IMR-90 (cell line): ENCODE data around the gene JMJD1C. TPM values are rescaled to one million over a fixed set of nuclear protein-coding genes. Genes with fewer than 3 reads are reported as not detected.

Source experiments
- ATAC-seq: fragments of 200-7000 bp; cut with Tn5 transposase; 2 replicates; pipeline ENCODE4 v1.9.1; 2020; ENCODE audit warnings: low read depth, mild to moderate bottlenecking, moderate library complexity
- BruUV-seq: library from RNA; stranded (reverse); fragments of 400-500 nt; replicated peaks from 2 replicates; lab custom pipeline; 2021; lab: Mats Ljungman, UMichigan
- CTCF ChIA-PET: fragments of 300-600 bp; formaldehyde crosslinking; extraction: SDS; loops from one replicate; lab custom pipeline; 2021; ENCODE audit warnings: antibody characterized with exemption; lab: Yijun Ruan, JAX
- POLR2A ChIA-PET: fragments of 300-600 bp; sonication (Branson Sonifier 250); formaldehyde crosslinking; loops from one replicate; lab custom pipeline; 2022; ENCODE audit warnings: antibody characterized with exemption; ENCODE audit not compliant: unreplicated experiment; lab: Charles Lee
- DNase-seq: peaks from one replicate; pipeline ENCODE4 v3.0.0; 2013
- H2AFZ ChIP-seq: replicated peaks from 2 replicates; pipeline ENCODE3; 2013; ENCODE audit warnings: low read length, mild to moderate bottlenecking; ENCODE audit not compliant: poor library complexity
- H2AK5ac ChIP-seq: 2 replicates; pipeline ENCODE4 v1.6.1; 2013; ENCODE audit warnings: low read depth, low read length, inconsistent platforms
- H2AK9ac ChIP-seq: replicated peaks from 2 replicates; pipeline ENCODE3; 2013; ENCODE audit warnings: mild to moderate bottlenecking, low read depth, low read length, moderate library complexity; ENCODE audit not compliant: poor library complexity
- H2BK120ac ChIP-seq: 2 replicates; pipeline ENCODE4 v1.6.1; 2013; ENCODE audit warnings: low read depth, low read length, inconsistent platforms
- H2BK15ac ChIP-seq: 3 replicates; pipeline ENCODE4 v1.6.1; 2013; ENCODE audit warnings: low read depth, low read length, inconsistent platforms
- H2BK20ac ChIP-seq: 2 replicates; pipeline ENCODE4 v1.6.1; 2013; ENCODE audit warnings: low read depth, mild to moderate bottlenecking, inconsistent platforms, low read length, moderate library complexity
- H2BK5ac ChIP-seq: 2 replicates; pipeline ENCODE4 v1.6.1; 2013; ENCODE audit warnings: mild to moderate bottlenecking, low read depth, low read length, inconsistent platforms; ENCODE audit not compliant: poor library complexity, severe bottlenecking
- H3K14ac ChIP-seq: replicated peaks from 2 replicates; pipeline ENCODE4 v1.6.1; 2013; ENCODE audit warnings: low read depth, low read length, inconsistent platforms
- H3K18ac ChIP-seq: 2 replicates; pipeline ENCODE4 v1.6.1; 2013; ENCODE audit warnings: low read depth, low read length, control low read depth
- H3K23ac ChIP-seq: 2 replicates; pipeline ENCODE4 v1.6.1; 2013; ENCODE audit warnings: low read depth, low read length, inconsistent platforms
- H3K27ac ChIP-seq: 2 replicates; pipeline ENCODE4 v1.5.1; 2013; ENCODE audit warnings: mild to moderate bottlenecking, control low read depth, low read length; ENCODE audit not compliant: insufficient read depth
- H3K27me3 ChIP-seq: 2 replicates; pipeline ENCODE4 v1.6.1; 2013; ENCODE audit warnings: low read length; ENCODE audit not compliant: control insufficient read depth, insufficient read depth
- H3K36me3 ChIP-seq: 2 replicates; pipeline ENCODE4 v1.6.1; 2013; ENCODE audit warnings: low read length, mixed read lengths; ENCODE audit not compliant: control insufficient read depth, insufficient read depth
- H3K4ac ChIP-seq: 2 replicates; pipeline ENCODE4 v1.6.1; 2013; ENCODE audit warnings: low read depth, low read length, inconsistent platforms
- H3K4me1 ChIP-seq: 2 replicates; pipeline ENCODE4 v1.6.1; 2013; ENCODE audit warnings: low read length, mixed read lengths; ENCODE audit not compliant: control insufficient read depth, insufficient read depth
- H3K4me2 ChIP-seq: 2 replicates; pipeline ENCODE4 v1.6.1; 2013; ENCODE audit warnings: low read depth, mild to moderate bottlenecking, control low read depth, low read length, moderate library complexity
- H3K4me3 ChIP-seq: 2 replicates; pipeline ENCODE4 v1.5.1; 2013; ENCODE audit warnings: low read depth, mild to moderate bottlenecking, control low read depth, low read length, moderate library complexity; ENCODE audit not compliant: insufficient read depth
- H3K56ac ChIP-seq: 2 replicates; pipeline ENCODE4 v1.6.1; 2013; ENCODE audit warnings: low read length, inconsistent platforms; ENCODE audit not compliant: insufficient read depth; ENCODE audit errors: extremely low read depth
- H3K79me1 ChIP-seq, 2 experiments: 2 replicates each; pipeline ENCODE4 v1.6.1; 2013; ENCODE audit warnings: low read length in 2 of 2, inconsistent platforms in 1 of 2, low read depth in 1 of 2
- H3K9ac ChIP-seq: 2 replicates; pipeline ENCODE4 v1.6.1; 2013; ENCODE audit warnings: low read depth, low read length, control low read depth
- H3K9me1 ChIP-seq: 2 replicates; pipeline ENCODE4 v1.6.1; 2013; ENCODE audit warnings: low read length, inconsistent platforms; ENCODE audit not compliant: insufficient read depth
- H3K9me3 ChIP-seq: 2 replicates; pipeline ENCODE4 v1.6.1; 2013; ENCODE audit warnings: low read length; ENCODE audit not compliant: control insufficient read depth, insufficient read depth
- H4K20me1 ChIP-seq: 2 replicates; pipeline ENCODE4 v1.6.1; 2013; ENCODE audit warnings: low read length, inconsistent platforms; ENCODE audit not compliant: insufficient read depth
- H4K5ac ChIP-seq: 2 replicates; pipeline ENCODE4 v1.6.1; 2013; ENCODE audit warnings: mild to moderate bottlenecking, low read depth, low read length, control low read depth
- H4K8ac ChIP-seq, 2 experiments: 2 replicates each; pipeline ENCODE4 v1.6.1; 2013; ENCODE audit warnings: low read depth in 2 of 2, low read length in 2 of 2, control low read depth in 1 of 2, inconsistent platforms in 1 of 2
- H4K91ac ChIP-seq: 2 replicates; pipeline ENCODE4 v1.6.1; 2013; ENCODE audit warnings: low read depth, low read length, inconsistent platforms; ENCODE audit not compliant: insufficient read depth
- BHLHE40 ChIP-seq: fragments of 150-350 bp; IDR thresholded peaks from 2 replicates; pipeline ENCODE4 v1.6.1; 2016; ENCODE audit warnings: mild to moderate bottlenecking, low read depth, low read length
- CEBPB ChIP-seq: IDR thresholded peaks from 2 replicates; pipeline ENCODE4 v1.6.1; 2012; ENCODE audit warnings: low read depth, low read length, improper control_type of control experiment
- CHD1 ChIP-seq: IDR thresholded peaks from 2 replicates; pipeline ENCODE4 v1.6.1; 2012; ENCODE audit warnings: low read depth, low read length, improper control_type of control experiment
- ELK1 ChIP-seq: fragments of 150-350 bp; IDR thresholded peaks from 2 replicates; pipeline ENCODE4 v1.6.1; 2016; ENCODE audit warnings: low read depth, mild to moderate bottlenecking, low read length, moderate library complexity, borderline replicate concordance
- MAFK ChIP-seq: IDR thresholded peaks from 2 replicates; pipeline ENCODE4 v1.6.1; 2012; ENCODE audit warnings: low read depth, low read length, improper control_type of control experiment
- MAZ ChIP-seq: IDR thresholded peaks from 2 replicates; pipeline ENCODE4 v1.6.1; 2012; ENCODE audit warnings: low read depth, mild to moderate bottlenecking, low read length, improper control_type of control experiment, moderate library complexity, borderline replicate concordance
- MXI1 ChIP-seq: IDR thresholded peaks from 2 replicates; pipeline ENCODE4 v1.6.1; 2012; ENCODE audit warnings: low read depth, mild to moderate bottlenecking, low read length, moderate library complexity, borderline replicate concordance
- NFE2L2 ChIP-seq: fragments of 150-350 bp; IDR thresholded peaks from 2 replicates; pipeline ENCODE4 v1.6.1; 2016; ENCODE audit warnings: low read depth, mild to moderate bottlenecking, low read length
- POLR2A ChIP-seq: IDR thresholded peaks from 2 replicates; pipeline ENCODE4 v1.6.1; 2012; ENCODE audit warnings: mild to moderate bottlenecking, low read depth, low read length
- RAD21 ChIP-seq: IDR thresholded peaks from 2 replicates; pipeline ENCODE4 v1.6.1; 2012; ENCODE audit warnings: low read length, improper control_type of control experiment
- RCOR1 ChIP-seq: IDR thresholded peaks from 2 replicates; pipeline ENCODE4 v1.6.1; 2012; ENCODE audit warnings: mild to moderate bottlenecking, low read length, improper control_type of control experiment; ENCODE audit not compliant: insufficient replicate concordance
- RFX5 ChIP-seq: IDR thresholded peaks from 2 replicates; pipeline ENCODE4 v1.8.0; 2012; ENCODE audit warnings: low read depth, mild to moderate bottlenecking, low read length, moderate library complexity
- SMC3 ChIP-seq: fragments of 150-350 bp; IDR thresholded peaks from 2 replicates; pipeline ENCODE4 v1.6.1; 2016; ENCODE audit warnings: low read depth, mild to moderate bottlenecking, antibody characterized with exemption, low read length, moderate library complexity
- WGBS, 2 experiments: methylation state at CpG; one replicate each; pipeline versions ENCODE4 v1.1.5 to v1.1.7; 2013; ENCODE audit warnings: missing lambda C conversion rate in 2 of 2; ENCODE audit not compliant: insufficient read length in 1 of 2; ENCODE audit errors: extremely low coverage in 2 of 2; 5-methylcytosine and 5-hydroxymethylcytosine counted together
- dilution Hi-C: fragments of 300-500 bp; cut with HindIII; formaldehyde crosslinking; loops from one replicate; pipeline ENCODE4 v1.14.3; 2018; ENCODE audit warnings: low sequenced_read_pairs; ENCODE audit not compliant: unreplicated experiment
- in situ Hi-C: fragments of 300-500 bp; cut with MboI; formaldehyde crosslinking; loops from 3 replicates; pipeline ENCODE4 v1.14.3; 2019; ENCODE audit warnings: low sequenced_read_pairs, inconsistent platforms, mixed read lengths
- intact Hi-C: fragments of 100-400 bp; cut with micrococcal nuclease; formaldehyde crosslinking; loops from 2 replicates; pipeline ENCODE4 v1.10.0; 2022
- polyA plus RNA-seq, 3 experiments: library from polyadenylated mRNA; depleted of rRNA; stranded (reverse); fragments of >200 nt; gene quantifications; 2 replicates each; pipeline ENCODE4 v1.2.3, GENCODE V29; 2012; ENCODE audit warnings: low replicate concordance in 1 of 3
- total RNA-seq: library from RNA; depleted of rRNA; stranded (reverse); fragments of >200 nt; gene quantifications from 2 replicates; pipeline ENCODE4 v1.2.3, GENCODE V29; 2012

The JMJD1C gene
- total and polyA plus RNA-seq, 2 of the 4 experiments (the other 2 are of a cell fraction) = 15.6 to 96.8 TPM

GRCh38 chr10:63132651-63133055 is 333.1 kb downstream of the JMJD1C start:
- Histone ChIP-seq H2AK9ac (no peak overlapping the region), H2AK5ac (no peak overlapping the region; the same call in 1 of the 2 replicates), H4K20me1 (peaks cover 14% of the 10 kb centered on the region; the same call in 1 of the 2 replicates), H3K18ac (peak overlapping the region; percentile 78; the same call in 1 of the 2 replicates), H3K4me1 (peaks cover 5% of the 10 kb centered on the region; the same call in 1 of the 2 replicates), H2BK120ac (peak overlapping the region; percentile 11), H4K8ac (peak overlapping the region; percentile 66 to 91), H3K23ac (no peak overlapping the region), H3K9ac (no peak overlapping the region), H3K4me2 (peak overlapping the region; percentile 31), H4K5ac (peak overlapping the region; percentile 94), H3K36me3 (no peaks in the 10 kb centered on the region), H3K27ac (no peak overlapping the region), H2AFZ (peak overlapping the region; percentile 79), H3K56ac (no peak overlapping the region), H3K27me3 (no peaks in the 10 kb centered on the region), H3K4ac (peak overlapping the region; percentile 23), H3K4me3 (peak overlapping the region; percentile 23; the same call in 1 of the 2 replicates), H3K9me1 (peaks cover 3% of the 10 kb centered on the region; the same call in 1 of the 2 replicates), H2BK15ac (peak overlapping the region; percentile 3; the same call in 1 of the 3 replicates), H3K9me3 (no peaks in the 10 kb centered on the region), H3K14ac (peak overlapping the region; percentile 46), H2BK5ac (peak overlapping the region; percentile 18), H3K79me1 (peaks cover 5 to 21% of the 10 kb centered on the region in 2 experiments; a peak in 2 of 4 replicates), H2BK20ac (no peak overlapping the region), H4K91ac (peak overlapping the region; percentile 10; the same call in 1 of the 2 replicates)
- ChIA-PET POLR2A (no interaction called here), CTCF (interaction anchor here (0.7 to 1.2 kb wide), 2 partner anchors 34 to 49 kb away, joined by 3 to 4 read pairs; no protein-coding TSS in a partner anchor)
- DNase-seq = no peak
- no peak for ATAC-seq
- in situ Hi-C loops = loop anchor here (25.0 kb wide), 1 partner anchor 1045 kb away; no protein-coding TSS in a partner anchor
- TF ChIP-seq BHLHE40 (no peak), POLR2A (no peak), MXI1 (no peak), RAD21 (no peak), NFE2L2 (no peak), ELK1 (no peak), CEBPB (no peak), MAZ (no peak), CHD1 (no peak), MAFK (no peak), SMC3 (no peak), RCOR1 (no peak), RFX5 (no peak)
- intact Hi-C loops = no loop called here
- dilution Hi-C loops = no loop called here
- 89% methylated on average over 3 of the region's 6 CpGs; no CpG with 5 or more reads in 1 of the 2 experiments for WGBS, 2 experiments
- BruUV-seq = no TSS peak
